ENCODE data around the gene AQP2. TPM values are rescaled to one million over a fixed set of nuclear protein-coding genes. Genes with fewer than 3 reads are reported as not detected.

The AQP2 gene
- total and polyA plus RNA-seq, 7 donors: not detected

GRCh38 chr12:49905718-49906314, 44.7 kb upstream of the AQP2 start:
- intact Hi-C loops (cut with DNase I): no loop called here
- peak overlapping the region in 1 of 4 donors; percentile 43 for H3K27ac ChIP-seq
- H3K9me3 ChIP-seq: no peaks in the 10 kb centered on the region
- H3K27me3 ChIP-seq: peaks cover 0 to 2% (median 0%) of the 10 kb centered on the region in 3 donors
- H3K4me1 ChIP-seq: peaks cover 0 to 19% (median 9%) of the 10 kb centered on the region in 4 donors
- no peaks in the 10 kb centered on the region for H3K36me3 ChIP-seq
- H3K4me3 ChIP-seq: no peak overlapping the region
- DNase-seq: peak; percentile 54
- 94% methylated on average over 7 of the region's 7 CpGs for WGBS, 2 donors
- peak in 1 of 4 donors; percentile 68 for TF ChIP-seq POLR2AphosphoS5 (IDR thresholded peaks at IDR 0.05)
- TF ChIP-seq CTCF (IDR thresholded peaks at IDR 0.05): no peak

GRCh38 chr12:49907352-49907751, 43.2 kb upstream of the AQP2 start:
- Histone ChIP-seq H3K27ac (no peak overlapping the region), H3K4me3 (no peak overlapping the region), H3K4me1 (peaks cover 0 to 19% (median 9%) of the 10 kb centered on the region in 4 donors), H3K9me3 (no peaks in the 10 kb centered on the region), H3K27me3 (no peaks in the 10 kb centered on the region), H3K36me3 (no peaks in the 10 kb centered on the region)
- WGBS, 2 donors: 85 to 87% methylated on average over 1 of the region's 1 CpG
- TF ChIP-seq CTCF (IDR thresholded peaks at IDR 0.05) (no peak), EP300 (IDR thresholded peaks at IDR 0.05) (no peak), POLR2AphosphoS5 (IDR thresholded peaks at IDR 0.05) (no peak), POLR2A (IDR thresholded peaks at IDR 0.05) (no peak)
- DNase-seq: no peak
- intact Hi-C loops (cut with DNase I): no loop called here

- TF ChIP-seq CTCF (IDR thresholded peaks at IDR 0.05) (no peak), POLR2AphosphoS5 (IDR thresholded peaks at IDR 0.05) (no peak), POLR2A (IDR thresholded peaks at IDR 0.05) (no peak)
- Histone ChIP-seq H3K27ac (no peak overlapping the region), H3K36me3 (no peaks in the 10 kb centered on the region), H3K9me3 (no peaks in the 10 kb centered on the region), H3K4me1 (peaks cover 0 to 5% (median 1%) of the 10 kb centered on the region in 4 donors), H3K27me3 (no peaks in the 10 kb centered on the region), H3K4me3 (no peak overlapping the region)
- intact Hi-C loops (cut with DNase I): no loop called here
- DNase-seq: no peak
- 93 to 94% methylated on average over 4 of the region's 4 CpGs for WGBS, 2 donors
Measured at GRCh38 chr12:49909356-49909755, 41.2 kb upstream of the AQP2 start.

- H3K36me3 ChIP-seq: no peaks in the 10 kb centered on the region
- intact Hi-C loops (cut with DNase I): no loop called here
- no peak overlapping the region for H3K27ac ChIP-seq
- H3K27me3 ChIP-seq: no peaks in the 10 kb centered on the region
- TF ChIP-seq CTCF (IDR thresholded peaks at IDR 0.05): no peak
- no peak for TF ChIP-seq POLR2AphosphoS5 (IDR thresholded peaks at IDR 0.05)
- TF ChIP-seq POLR2A (IDR thresholded peaks at IDR 0.05): no peak
- TF ChIP-seq EP300 (IDR thresholded peaks at IDR 0.05): no peak
- H3K9me3 ChIP-seq: no peaks in the 10 kb centered on the region
- no peak overlapping the region for H3K4me3 ChIP-seq
- H3K4me1 ChIP-seq: peaks cover 0 to 4% (median 0%) of the 10 kb centered on the region in 4 donors
- WGBS, 2 donors: 81 to 84% methylated on average over 16 of the region's 16 CpGs
- no peak for DNase-seq
Measured at GRCh38 chr12:49909826-49910225, 40.7 kb upstream of the AQP2 start.
